Cortex of kidney (tissue), 1 donor: Measurements from ENCODE around the gene CNTN2.

ENCODE experiments used
- DNase-seq: peaks from one replicate; lab custom pipeline; 2025; lab: John Stamatoyannopoulos, UW

The CNTN2 gene

DNA sequence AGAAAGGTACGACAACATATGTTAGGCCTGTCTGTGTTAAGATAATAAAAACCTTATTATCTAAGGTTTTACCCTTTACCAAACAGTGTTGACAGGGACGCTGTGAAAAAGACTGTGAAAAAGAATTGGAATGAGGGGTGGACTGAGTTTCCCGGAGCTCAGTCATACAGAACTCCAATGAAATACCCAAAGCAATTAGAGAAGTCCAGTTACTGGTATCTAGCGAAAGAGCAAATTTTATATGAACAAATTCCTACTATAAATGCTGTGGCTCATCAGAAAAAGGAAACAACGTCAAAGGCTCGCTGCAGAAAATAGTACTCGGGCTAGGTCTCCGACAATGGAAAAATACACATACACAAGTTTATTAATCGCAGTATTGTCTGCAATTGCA is 79.5 kb downstream of the CNTN2 start:
- DNase-seq: no peak

DNA sequence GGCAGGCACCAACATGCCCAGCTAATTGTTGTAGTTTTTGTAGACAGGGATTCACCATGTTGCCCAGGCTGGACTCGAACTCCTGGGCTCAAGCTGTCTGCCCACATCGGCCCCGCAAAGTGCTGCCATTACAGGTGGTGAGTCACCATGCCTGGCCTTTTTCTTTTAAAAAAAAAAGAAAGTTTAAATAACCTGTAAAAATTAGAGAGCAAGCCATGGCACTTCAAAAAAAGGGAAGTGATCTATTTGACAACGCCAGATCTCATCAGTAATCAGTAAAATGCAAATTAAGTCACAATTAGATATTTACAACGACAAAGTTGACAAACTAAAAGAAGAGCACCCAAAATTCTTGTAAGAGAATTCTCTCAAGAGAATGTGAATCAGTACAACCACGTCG is 81.7 kb downstream of the CNTN2 start:
- no peak for DNase-seq

DNA sequence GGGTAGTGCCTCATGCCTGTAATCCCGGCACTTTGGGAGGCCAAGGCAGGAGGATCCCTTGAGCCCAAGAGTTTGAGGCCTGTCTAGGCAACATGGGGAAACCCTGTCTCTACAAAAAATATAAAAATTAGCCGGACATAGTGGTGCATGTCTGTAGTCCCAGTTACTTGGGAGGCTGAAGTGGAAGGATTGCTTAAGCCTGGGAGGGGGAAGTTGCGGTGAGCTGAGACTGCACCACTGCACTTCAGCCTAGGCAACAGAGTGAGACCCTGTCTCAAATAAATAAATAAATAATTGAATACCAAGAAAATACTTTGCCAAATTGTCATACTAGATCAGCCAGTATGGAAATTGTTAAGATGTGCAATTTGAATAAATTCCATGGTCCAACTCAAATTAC is 84.6 kb downstream of the CNTN2 start:
- DNase-seq: no peak
